ENCODE results near the gene MAP3K14.

MAP3K14 gene

DNA sequence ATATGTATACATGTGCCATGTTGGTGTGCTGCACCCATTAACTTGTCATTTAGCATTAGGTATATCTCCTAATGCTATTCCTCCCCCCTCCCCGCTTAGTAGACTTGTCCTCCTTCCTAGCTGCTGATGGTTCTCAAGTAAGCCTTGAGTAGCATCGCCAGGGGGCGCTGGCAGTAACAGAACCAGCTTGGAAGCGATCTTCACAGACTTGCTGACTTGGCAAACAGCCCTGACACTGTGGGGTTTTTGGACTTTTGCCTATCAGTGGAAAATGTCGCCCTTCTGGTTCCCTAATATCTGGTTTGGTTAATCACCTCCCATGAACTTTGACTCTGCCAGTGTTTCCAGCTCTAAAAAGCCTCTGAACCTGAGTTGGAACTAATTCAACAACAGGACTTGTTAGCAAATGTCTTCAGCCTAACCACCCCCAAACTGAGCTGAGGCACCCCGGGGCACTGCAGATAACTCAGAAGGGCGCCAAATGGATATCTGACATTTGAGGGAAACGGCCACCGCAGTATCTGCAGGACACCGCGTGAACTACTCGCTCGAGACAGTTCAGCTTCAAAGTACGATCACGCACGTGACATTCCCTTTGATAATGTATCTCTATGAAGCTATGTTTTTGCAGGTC, 39.5 kb downstream of the MAP3K14 start:
- DNase-seq: peak; percentile 79

DNA sequence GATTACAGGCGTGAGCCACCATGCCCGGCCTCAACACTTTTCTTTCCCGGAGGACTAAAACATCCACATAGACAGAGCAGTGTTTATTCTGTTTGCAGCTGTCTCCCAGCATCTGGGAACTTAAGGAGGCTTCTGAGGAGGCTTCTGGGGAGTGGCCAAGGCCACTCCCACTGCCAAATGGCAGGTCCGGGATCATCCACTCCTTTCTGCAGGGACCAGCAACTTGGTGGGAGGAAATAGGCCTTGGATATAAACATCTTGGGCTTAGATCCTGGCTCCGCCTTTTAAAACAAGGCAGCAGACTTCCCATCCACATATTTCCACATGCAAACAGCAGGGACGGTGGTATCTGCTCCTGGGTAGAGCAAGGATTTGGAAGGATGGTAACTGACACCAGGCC, 40.8 kb downstream of the MAP3K14 start:
- no peak for DNase-seq

DNA sequence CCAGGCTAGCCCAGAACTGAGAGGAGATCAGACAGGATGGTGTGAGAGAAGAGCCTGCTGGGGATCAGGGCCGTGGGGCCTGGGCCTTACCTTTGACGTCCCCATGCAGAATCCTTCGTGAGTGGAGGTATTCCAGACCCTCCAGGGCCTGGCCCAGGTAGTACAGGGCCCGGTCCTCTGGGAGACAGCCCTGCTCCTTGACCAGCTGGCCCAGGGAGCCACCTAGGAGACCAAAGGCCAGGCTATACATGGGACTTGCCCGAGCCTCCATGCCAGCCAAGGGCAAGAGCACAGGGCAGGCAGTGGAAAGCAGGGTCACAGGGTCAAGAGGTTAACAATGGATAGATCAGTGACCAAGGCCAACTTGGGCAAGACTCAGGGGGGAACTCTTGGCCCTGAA, 42.8 kb downstream of the MAP3K14 start:
- no peak for DNase-seq

DNA sequence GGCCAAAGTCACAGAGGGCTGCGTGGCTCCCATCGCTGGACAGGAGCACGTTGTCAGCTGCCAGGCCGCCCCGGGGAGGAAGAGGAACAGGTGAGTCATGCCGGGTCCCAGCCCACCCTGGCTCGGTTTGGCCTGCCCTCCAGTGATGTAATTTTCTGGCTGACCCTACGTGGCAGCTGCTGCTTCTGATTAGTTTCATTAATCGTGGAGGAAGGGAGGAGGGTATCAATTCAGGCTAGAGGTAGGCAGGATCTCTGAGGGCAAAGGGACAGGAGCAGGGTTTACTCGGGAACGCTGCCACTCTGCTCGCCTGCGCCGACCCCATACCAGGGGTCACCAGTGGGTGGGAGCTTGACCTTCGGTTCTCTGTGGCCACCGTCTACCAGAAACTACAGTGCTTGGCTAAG, 43.3 kb downstream of the MAP3K14 start:
- no peak for DNase-seq

DNA sequence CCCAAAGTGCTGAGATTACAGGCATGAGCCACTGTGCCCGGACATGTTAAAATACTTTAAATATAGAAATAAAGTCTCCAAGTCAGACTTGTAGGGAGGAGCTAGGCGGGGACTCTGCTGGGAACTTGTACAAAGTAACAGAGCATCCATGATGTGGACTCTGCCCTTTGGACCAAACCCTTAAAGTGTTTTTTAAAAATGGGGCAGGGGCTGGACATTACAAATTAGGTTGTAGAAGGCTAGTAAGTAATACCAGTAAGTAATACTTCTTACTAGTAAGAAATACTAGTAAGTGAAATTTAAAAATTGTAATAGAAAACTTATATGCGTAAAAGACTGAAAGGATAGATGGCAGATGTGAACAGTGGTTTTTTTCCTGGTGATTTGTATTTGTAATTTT, 45.2 kb downstream of the MAP3K14 start:
- no peak for DNase-seq

DNA sequence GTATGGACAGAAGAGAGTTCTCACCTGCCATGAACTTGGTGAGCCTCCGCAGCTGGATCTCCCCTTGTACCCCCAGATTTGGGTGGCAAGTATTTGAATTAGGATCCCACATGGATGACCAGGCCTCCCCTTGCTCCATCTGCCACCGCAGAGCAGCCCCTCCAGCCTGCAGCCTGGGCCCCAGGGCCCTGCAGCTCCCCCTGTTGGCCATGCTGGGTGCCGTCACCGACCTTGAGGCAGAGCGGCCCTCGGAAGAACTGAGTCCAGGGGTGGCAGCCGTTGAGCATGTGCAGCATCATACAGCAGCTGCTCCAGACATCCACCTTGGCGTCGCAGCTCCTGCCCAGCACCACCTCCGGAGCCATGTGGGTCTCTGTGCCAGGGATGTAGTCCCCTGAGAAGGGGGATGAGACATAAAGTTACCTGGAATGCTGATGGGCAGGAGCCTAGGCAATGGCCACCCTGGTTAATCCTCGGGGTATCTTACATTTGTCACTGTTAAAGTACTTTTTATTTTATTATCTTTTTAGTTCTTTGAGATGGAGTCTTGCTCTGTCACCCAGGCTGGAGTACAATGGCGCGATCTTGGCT, 45.9 kb downstream of the MAP3K14 start:
- DNase-seq: no peak

DNA sequence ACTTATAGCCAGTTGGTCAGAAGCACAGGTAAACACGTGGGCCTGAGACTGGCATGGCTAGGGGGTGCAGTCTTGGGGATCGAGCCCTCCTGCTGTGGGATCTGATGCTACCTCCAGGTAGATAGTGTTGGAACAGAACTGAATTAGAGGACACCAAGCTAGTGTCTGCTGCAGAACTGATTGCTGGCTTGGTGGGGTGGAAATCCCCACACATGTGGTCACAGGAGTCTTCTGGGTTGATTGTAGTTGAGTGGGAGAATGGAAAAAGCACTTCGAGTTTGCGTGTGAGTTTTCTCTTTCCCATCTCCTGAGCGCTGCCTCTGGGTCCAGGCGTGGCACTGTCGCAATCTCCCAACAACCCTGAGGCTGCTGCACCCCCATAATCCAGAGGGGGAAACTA, 46.9 kb downstream of the MAP3K14 start:
- no peak for DNase-seq

DNA sequence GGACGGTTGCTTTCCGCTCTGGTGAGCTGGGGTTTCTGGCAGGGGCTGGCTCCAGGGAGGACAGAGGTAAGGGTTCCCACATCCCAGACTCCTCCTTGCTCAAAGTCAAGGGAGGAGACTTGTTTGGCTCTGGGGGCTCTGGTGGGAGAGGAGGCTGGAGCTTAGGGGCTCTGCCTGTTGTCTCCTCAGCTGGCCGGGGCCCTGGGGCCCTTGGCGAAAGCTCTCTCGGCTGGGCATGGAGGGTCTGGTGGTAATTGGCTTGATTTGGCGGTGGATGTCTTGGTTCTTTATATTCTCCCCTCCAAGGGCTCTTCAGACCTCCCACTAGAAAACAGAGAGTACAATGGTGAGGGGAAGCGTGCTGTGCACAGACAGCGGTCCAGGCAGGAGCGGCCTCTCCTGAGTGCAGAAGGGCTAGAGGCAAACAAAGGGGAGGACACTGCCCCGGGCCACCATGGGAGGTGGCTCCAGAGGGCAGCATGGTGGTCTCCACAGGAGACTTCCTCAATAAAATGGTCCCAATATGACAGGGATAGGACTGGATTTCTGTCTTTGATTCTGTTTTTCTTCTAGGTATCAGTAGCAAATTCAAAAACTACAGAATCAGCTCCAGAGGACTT, 49.3 kb downstream of the MAP3K14 start:
- no peak for DNase-seq

DNA sequence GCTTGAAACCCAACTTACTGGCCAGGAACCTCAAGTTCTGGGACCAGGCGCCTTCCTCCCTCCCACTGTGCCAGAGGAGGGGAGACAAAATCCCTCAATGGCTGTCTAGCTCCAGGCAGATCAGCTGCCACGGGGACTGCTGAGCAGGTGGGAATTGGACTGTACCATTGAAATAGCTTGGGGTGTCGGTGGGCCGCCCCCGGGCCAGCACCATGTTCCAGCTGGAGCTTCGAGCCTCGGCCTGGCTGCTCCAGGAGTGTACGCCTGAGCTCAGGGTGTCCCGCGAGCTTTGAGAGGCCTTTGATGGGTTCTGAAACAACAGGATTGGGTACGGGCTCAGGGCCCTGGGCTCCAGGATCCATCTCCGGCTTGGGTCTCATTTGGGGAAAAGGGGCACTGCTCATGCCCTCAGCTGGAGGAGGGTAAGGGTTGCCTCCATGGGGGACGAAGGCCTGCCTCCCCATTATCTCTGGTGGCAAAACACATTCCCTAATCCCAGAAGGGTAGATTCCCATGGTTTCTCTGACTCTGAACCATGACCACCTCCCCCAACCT, 50.4 kb downstream of the MAP3K14 start:
- DNase-seq: no peak

DNA sequence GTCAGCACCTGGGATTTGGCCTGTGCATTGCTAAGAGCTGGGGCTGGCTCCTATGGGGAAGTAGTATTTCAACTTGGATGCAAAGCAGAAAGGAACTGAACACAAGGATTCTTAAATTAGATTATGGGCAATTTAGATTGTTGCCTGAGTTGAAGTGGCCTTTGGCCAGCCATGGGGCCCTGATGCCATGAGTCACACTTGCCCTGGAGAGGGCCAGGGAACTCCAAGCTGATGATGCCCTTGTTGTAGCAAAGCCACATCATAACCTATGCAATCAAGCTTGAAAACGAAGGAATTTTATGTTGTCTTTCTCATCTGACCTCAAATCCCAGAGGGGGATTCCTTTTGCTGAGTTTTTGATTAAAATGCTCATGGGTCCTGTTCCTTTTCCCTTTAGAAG, 51.0 kb downstream of the MAP3K14 start:
- no peak for DNase-seq

DNA sequence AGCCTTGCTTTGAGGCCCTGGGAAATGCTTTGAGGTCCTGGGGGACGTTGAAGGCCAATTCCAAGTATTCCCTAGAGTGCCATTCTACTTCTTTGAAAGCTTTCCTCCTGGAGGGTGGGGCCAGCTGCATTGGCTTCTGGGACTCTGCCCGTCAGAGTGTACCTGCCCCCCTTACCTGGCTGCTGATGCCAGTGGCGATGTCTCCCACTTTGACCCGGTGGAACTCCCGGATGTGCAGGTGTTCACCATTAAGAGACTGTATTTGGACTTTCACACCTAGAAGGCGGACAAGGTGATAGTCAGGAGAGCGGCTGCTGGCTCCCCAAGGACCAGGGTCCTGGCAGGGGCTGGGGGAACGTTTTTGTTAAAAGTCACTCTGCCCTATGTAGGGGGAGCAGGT, 51.8 kb downstream of the MAP3K14 start:
- no peak for DNase-seq

DNA sequence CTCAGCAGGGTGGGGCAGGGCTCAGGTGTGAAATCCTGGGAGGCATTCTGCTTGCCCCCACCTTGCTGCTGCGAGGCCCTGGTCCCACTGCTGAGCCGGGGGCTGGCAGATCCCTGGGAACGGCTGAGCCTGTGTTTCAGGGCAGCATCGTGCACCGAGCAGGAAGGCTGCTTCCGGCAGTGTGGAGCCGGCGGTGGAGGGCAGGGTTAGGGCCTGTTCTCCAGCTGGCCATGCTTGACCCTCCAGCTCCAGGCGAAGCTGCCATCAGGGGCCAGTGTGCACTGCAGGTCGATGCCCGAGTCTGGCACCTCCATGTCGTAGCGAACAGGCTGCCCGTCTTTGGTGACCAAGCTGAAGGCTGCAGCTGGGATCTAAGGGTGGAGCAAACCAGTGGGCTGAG, 52.4 kb downstream of the MAP3K14 start:
- DNase-seq: no peak

DNA sequence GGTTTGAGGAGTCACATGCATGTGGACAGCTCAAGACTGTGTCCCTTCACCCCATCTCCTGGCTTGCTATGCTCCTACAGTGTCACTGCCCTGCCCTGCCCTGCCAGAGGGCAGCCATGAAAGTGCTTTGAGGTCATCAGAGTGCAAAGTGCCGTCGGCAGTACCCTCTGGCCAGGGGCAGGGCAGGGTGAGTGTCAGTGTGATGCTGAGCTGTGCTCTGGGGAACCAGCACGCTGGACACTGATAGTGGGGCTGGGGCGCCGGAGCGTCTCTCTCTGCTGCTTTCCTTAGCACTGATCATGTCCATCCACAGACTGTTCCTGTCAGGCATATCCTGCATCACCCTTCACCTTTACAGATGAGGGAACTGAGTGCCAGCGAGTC, 53.4 kb downstream of the MAP3K14 start:
- no peak for DNase-seq

DNA sequence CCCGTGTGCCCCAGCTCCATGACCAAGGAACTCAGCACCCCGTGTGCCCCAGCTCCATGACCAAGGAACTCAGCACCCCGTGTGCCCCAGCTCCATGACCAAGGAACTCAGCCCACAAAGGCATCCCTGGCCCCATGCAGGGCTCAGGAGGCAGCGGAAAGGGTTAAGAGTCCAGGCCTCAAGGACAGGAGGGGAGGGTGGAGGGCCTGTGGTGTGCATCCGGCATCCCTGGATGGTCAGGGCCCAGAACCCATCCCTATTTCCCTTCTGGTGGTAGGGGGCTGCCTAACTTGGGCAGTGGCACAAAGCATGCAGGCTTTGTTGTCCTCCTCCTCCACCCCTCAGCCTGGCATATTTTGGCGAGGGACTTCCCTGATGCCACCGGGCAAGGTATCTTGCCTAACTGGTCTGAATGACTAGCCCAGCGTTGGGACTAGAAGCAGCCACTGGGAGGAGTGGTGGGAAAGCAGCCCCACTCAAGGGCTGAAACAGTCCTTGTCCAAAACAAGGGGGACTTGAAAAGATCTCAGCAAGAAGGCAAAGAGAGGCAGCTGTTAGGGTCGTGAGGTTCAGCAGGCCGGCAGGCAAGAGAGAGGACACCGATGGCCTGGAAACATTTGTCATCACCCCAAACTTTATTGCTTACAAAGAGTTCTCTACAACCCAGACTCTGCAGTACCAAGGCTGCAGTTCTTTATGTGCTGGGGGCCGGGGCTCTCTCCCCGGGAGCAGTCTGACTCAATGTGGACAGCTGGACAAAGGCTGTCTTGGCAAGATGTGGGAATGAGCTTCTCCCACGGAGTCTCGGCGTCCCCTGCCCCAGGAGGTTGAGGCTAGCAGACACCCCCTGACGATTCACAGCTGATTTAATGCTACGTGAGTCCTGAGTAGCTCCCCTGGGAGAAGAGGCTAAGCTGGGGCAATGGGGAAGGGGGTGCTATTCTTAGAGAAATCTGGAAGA, 54.0 kb downstream of the MAP3K14 start:
- DNase-seq: no peak

DNA sequence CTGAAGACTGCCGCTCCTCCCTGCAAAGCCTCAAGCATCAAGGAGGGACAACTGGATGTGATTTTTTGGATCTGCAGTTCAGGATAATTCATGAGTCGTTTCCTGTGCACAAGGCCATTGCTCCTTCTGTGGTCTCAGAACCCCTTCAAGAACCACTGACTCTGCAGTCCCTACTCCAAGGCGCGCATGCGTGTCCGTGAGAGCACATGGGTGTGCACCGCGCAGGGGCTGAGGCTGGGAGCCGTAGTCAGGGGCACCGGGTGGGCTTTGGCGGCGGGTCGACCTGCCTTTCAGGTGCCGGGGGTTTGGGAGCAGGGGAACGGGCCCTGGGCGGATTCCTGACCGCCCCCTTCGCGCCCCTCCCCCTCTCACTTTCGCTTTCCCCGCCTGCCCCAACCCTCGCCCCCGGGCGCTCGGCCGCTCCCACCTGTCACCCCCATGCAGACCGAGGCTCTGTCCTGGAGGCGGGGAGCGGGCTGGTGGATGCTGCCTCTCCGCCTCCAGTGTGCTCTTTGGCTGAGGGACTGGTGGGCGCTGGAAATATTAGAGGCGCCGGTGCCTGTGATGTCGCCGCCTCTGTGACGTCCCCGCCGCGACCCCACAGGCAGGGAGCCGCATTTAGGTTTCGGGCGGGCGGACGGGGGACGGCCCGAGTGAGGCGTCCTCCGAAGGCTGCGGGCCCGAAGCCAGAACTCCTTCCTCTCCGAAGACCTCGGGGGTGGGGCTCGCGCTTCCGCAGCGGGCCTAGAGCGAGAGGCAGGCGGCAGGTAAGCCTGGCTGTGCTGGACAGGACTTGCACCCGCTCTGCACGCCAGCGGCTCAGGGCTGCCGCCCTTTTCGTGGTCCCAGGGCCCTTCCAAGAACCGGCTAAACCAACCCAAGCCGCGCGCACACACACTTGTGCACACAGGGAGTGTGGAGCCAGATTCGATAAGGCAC, 55.0 kb downstream of the MAP3K14 start, which contains the start of gene SPATA32:
Gene SPATA32 (minus strand): TSS at position 518 of the 939 bp plus-strand sequence. CDS start 78 bp downstream, at position 440.
- no peak for DNase-seq

DNA sequence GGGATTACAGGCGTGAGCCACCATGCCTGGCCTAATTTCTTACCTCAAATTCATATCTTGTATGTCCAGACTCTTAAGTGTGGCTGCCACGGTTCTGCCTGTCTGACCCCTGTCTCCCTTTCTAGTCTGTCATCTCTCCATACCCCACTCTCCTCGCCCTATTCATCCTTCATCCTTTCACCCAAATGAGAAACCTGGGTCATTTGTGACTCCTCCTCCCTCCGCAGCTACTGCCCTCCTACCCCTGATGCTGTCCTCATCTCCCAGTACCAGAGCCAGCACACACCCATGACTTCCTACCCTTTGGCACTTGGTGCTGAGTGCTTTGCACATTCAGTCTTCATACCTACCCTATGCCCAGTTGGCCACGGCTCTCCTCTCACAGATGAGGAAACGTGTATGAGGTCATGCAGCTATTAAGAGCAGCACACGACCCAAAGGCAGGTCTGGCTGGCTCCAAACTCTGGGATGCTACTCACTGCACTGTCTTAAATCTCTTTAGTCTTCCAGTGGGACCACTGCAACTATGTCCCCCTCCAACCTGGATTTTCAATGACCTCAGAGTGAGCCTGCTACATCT, 56.5 kb downstream of the MAP3K14 start:
- DNase-seq: no peak

DNA sequence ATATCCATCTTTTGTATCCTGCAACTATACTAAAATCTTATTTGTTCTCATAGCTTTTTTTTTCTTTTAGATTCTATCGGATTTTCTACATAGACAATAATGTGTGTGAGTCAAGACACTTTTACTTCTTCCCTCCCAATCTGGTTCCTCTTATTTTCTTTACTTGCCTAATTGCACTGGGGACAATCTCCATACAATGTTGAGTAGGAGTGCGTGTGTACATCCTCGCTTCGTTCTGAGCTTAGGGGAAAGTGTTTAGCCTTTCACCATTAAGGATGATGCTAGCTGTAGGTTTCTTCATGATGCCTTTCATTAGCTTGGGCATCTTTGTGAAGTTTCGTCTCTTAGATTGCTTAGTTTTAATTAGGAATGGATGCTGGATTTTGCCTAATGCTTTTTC, 57.8 kb downstream of the MAP3K14 start:
- no peak for DNase-seq

DNA sequence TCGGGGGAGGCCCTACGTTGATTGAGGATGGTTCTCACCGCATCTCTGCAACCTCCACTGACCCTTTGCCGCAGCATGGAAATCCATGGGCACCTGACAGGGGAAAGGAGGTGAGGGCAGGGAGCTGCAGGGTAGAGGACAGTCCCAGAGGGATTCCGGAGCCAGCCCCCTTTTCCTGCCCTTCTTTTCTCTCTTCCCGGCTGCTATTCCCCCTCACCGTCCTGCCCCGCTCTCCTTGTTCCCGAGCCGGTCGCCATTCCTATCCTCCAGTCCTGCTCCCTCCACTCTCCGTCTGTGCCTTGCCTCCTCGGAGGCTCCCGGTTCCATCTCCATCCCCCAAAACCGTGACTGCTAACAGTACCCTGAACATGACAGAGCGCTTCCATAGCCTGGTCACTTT, 59.7 kb downstream of the MAP3K14 start:
- DNase-seq: no peak

DNA sequence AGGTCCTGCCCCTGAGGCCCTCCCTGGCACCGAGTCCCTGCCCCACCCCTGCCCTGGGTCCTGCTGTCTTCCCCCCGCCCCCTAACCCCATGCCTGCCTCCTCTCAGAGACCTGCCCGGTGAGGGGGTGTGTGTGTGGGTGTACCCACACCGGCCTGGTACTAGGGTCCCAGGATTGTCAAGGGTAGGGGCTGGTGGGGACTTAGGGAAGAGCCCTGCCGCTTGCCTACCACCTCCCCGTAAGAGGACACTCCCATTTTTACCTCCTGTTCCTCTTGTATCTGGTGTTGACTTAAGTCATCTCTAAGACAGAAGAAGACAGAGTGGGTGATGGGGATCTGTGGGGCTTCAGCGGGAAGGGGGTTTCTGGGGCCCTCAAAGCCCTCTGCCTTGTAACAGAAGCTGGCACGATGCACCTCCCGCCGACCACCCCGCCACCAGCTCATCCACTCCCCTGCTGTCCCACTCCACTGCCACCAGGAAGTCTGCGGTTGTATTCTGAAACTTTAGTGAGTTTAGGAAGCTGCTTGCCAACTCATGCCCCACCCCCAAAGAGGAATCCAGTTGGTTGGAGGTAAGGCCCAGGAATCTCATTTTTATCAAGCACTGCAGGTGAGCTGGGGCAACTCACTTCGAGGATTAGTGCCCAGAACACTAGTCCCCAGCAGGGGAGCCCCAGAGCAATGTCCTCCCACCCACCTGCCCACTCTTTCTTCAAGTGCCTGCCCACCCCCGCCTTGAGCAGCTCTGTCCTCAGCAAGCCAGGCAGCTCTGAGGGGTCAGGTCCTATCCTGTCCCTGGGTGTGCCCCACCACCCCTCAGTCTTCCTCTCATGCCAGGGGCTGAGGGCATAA, 60.5 kb downstream of the MAP3K14 start:
- DNase-seq: no peak

DNA sequence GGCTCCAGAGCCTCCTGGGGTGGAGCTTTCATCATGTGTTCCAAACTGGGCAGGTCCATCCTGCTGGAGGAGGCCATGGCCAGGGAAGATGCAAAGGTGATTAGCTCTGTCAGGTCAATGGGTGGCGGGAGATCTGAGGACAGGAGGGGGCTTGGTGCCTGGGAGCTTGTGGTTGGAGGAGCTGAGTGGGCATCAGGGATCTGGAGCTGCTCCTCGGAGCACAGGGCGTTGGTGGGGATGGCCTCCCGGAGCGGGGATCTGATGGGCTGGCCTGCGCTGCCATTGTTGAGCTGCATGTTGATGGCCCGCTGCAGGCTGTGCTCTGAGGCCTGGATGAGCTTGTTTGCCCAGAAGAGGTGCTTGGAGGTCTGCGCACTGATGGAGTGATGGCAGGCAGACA, 61.5 kb downstream of the MAP3K14 start:
- DNase-seq: no peak

DNA sequence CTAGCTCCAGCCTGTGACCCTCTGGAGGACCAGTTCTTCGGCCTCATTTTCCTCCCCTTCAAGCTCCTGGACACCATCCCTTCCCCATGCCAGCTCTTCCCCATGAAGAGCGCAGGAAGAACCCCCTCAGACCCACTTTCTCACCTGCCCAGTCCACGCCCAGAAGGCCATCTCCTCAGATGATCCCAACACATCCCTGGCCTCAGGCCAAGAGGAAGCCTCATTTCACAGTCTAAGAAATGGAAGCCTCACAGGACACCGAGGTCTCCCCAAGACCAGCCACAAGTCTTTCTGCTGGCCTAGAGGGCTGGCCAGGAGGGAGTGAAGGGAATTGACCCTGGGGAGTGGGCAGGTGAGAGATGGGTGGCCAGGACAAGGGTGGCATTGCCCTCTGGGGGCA, 62.9 kb downstream of the MAP3K14 start:
- no peak for DNase-seq

All from NCI-H1092 (cell line).